ENCODE results near the gene NIFK.
"Not testable (repeated sequence)": the region's sequence is repeated elsewhere in the genome, so short reads cannot be mapped to it uniquely, and the experiment has no call there.

The NIFK gene

DNA sequence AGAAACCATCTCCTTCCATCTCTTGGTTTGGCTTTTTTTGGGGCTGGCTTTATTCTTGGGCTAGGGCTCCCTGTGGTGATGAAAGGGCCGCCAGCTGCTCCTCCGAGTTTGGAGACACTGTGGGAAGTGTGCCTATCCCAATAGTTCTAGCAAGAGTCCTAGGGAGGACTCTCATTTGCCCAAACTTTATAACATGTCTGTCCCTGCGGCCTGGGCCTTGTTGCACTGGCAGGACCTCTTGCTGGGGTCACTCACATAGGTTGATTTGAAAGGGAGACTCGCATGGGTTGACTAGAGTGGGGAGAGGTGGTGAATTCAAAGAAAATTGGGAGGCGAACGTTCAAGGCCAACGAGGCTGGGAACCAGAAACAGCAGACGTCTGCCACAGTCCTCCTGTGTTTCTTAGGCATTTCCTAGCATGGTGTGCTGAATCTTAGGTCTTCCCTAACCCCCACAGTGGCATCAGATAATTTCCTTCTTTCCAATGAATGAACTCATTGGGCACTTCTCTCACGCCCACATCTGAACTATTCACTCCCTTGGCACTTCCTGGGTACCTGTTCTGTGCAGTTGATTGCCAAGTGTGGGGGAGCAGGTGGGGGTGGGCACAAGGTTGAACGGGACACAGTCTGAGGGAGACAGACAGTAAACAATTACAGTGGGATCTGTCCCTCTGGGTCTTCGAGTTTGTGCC is 26.8 kb downstream of the NIFK start:
- Histone ChIP-seq H3K4me1 (ENCODE audit: control insufficient read depth, insufficient read depth, low read length) (no peaks in the 10 kb centered on the region), H3K4me3 (ENCODE audit: insufficient read depth, low read depth, low read length) (no peak overlapping the region), H3K27me3 (ENCODE audit: control insufficient read depth, insufficient read depth, low read length, poor library complexity, severe bottlenecking) (no peaks in the 10 kb centered on the region), H3K9me3 (ENCODE audit: control insufficient read depth, low read length) (no peaks in the 10 kb centered on the region), H3K27ac (ENCODE audit: insufficient read depth, low read depth, low read length, poor library complexity, severe bottlenecking) (no peak overlapping the region), H3K36me3 (ENCODE audit: control insufficient read depth, insufficient read depth, low read length) (no peaks in the 10 kb centered on the region)
- 72 to 74% methylated on average over 11 of the region's 11 CpGs for WGBS, 2 experiments

DNA sequence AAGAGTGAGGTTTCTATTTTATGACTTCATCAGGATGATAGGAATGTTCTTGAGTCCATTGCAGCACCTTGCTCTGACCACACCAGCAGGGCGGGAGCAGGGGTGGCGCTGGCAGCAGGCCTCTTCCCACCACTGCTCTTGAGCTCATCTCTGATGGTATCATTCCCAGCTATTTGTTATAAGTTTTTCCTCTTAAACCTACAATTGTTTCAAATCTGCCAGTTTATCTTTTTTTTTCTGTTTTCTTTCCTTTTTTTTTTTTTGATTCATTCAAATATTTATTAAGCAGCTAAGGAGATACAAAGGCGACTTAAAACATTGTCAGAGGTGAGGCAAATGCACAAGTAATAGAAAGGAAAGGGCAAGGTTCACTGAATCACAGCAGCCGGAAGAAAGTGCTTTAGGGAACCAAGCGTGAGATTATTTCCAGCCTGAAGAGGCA is 28.7 kb downstream of the NIFK start:
- H3K4me3 ChIP-seq (ENCODE audit: insufficient read depth, low read depth, low read length): no peak overlapping the region
- no peaks in the 10 kb centered on the region for H3K9me3 ChIP-seq (ENCODE audit: control insufficient read depth, low read length)
- H3K4me1 ChIP-seq (ENCODE audit: control insufficient read depth, insufficient read depth, low read length): no peaks in the 10 kb centered on the region
- no peaks in the 10 kb centered on the region for H3K27me3 ChIP-seq (ENCODE audit: control insufficient read depth, insufficient read depth, low read length, poor library complexity, severe bottlenecking)
- H3K36me3 ChIP-seq (ENCODE audit: control insufficient read depth, insufficient read depth, low read length): no peaks in the 10 kb centered on the region
- WGBS, 2 experiments: 88 to 90% methylated on average over 5 of the region's 5 CpGs
- no peak overlapping the region for H3K27ac ChIP-seq (ENCODE audit: insufficient read depth, low read depth, low read length, poor library complexity, severe bottlenecking)

DNA sequence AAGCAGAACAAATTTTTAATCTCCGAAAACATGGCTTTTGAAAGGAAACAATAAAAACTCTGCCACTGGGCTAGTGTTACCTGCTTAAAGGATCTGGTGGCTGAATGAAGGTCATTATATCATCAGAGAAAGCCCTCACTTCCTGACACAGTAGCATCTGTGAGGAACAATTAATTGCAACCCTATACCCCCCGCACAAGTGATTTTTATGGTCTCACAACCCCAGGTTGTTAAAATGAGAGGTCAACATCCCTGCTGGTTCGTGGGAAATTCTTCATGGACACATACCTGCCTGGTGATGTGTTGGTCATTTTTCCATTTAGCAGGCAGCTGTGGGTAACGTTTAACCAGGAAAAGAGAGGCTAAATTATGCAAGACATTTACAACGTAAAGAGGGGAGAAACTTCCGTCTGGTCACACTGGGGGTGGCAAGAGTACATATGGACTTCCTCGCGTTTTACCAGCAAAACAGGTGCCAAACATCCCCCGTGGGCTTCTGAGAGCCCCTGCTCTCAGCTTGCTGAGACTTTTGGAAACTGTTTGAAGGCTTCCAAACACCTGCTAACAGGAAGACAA is 29.2 kb downstream of the NIFK start:
- Histone ChIP-seq H3K4me1 (ENCODE audit: control insufficient read depth, insufficient read depth, low read length) (no peaks in the 10 kb centered on the region), H3K9me3 (ENCODE audit: control insufficient read depth, low read length) (no peaks in the 10 kb centered on the region), H3K27ac (ENCODE audit: insufficient read depth, low read depth, low read length, poor library complexity, severe bottlenecking) (no peak overlapping the region), H3K27me3 (ENCODE audit: control insufficient read depth, insufficient read depth, low read length, poor library complexity, severe bottlenecking) (no peaks in the 10 kb centered on the region), H3K36me3 (ENCODE audit: control insufficient read depth, insufficient read depth, low read length) (no peaks in the 10 kb centered on the region), H3K4me3 (ENCODE audit: insufficient read depth, low read depth, low read length) (no peak overlapping the region)
- WGBS, 2 experiments: 82 to 85% methylated on average over 9 of the region's 9 CpGs

DNA sequence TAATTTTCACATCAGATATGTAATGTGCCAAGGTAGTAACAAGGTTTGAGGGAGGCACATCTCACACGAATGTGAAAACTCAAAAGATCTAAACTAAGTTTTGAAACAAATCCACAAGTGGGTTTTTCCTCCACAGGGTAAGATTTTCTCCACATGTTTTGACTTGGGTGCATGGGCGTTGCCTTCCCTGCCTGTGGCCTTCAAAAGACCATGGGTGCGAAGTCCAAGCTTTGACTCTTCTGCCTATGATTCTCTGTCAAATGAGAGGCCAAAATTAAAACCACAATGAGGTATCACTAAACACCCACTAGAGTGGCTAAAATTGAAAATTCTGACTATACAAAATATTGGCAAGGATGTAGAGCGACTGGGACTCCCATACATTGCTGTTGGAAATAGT is 30.7 kb downstream of the NIFK start:
- no peaks in the 10 kb centered on the region for H3K27me3 ChIP-seq (ENCODE audit: control insufficient read depth, insufficient read depth, low read length, poor library complexity, severe bottlenecking)
- no peaks in the 10 kb centered on the region for H3K36me3 ChIP-seq (ENCODE audit: control insufficient read depth, insufficient read depth, low read length)
- H3K27ac ChIP-seq (ENCODE audit: insufficient read depth, low read depth, low read length, poor library complexity, severe bottlenecking): no peak overlapping the region
- WGBS, 2 experiments: 93 to 97% methylated on average over 3 of the region's 4 CpGs
- no peaks in the 10 kb centered on the region for H3K4me1 ChIP-seq (ENCODE audit: control insufficient read depth, insufficient read depth, low read length)
- no peaks in the 10 kb centered on the region for H3K9me3 ChIP-seq (ENCODE audit: control insufficient read depth, low read length)
- H3K4me3 ChIP-seq (ENCODE audit: insufficient read depth, low read depth, low read length): no peak overlapping the region

DNA sequence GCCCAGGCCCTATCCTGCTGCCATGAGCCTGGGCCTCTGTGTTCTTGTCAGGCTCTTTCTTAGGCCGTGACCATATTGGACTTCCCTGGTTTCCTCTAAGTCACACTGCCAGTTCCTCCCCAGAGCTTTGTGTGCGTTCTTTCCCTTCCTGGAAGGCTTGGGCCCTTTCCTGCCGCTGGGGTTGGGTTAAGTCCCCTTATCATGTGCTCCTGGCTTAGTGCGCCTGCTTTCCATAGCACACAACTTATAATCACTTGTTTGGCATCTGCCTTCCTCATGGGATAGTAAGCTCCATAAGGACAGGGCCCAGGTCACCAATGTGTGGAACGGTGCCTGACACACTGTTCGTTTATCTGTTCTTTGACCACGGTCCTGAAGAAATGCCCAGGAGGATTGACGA is 31.3 kb downstream of the NIFK start:
- H3K4me3 ChIP-seq (ENCODE audit: insufficient read depth, low read depth, low read length): no peak overlapping the region
- WGBS, 2 experiments: 93 to 94% methylated on average over 8 of the region's 8 CpGs
- H3K36me3 ChIP-seq (ENCODE audit: control insufficient read depth, insufficient read depth, low read length): no peaks in the 10 kb centered on the region
- H3K27me3 ChIP-seq (ENCODE audit: control insufficient read depth, insufficient read depth, low read length, poor library complexity, severe bottlenecking): no peaks in the 10 kb centered on the region
- no peak overlapping the region for H3K27ac ChIP-seq (ENCODE audit: insufficient read depth, low read depth, low read length, poor library complexity, severe bottlenecking)
- H3K4me1 ChIP-seq (ENCODE audit: control insufficient read depth, insufficient read depth, low read length): no peaks in the 10 kb centered on the region
- no peaks in the 10 kb centered on the region for H3K9me3 ChIP-seq (ENCODE audit: control insufficient read depth, low read length)

DNA sequence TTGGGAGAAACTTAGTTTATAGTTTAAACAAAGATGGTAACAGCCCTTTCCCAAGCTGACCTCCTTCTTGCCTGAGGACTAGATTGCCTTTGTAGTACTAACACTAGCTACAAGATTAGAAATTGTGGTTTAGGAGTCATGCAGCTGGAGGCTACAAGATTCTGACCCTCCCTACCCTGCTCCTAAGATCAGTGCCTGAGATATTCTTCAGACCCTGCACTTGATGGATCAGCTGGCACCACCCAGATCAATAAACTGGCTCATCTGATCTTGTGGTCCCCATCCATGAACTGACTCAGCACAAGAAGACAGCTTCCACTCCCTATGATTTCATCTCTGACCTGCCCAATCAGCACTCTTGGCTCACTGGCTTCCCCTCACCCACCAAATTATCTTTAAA is 34.9 kb downstream of the NIFK start:
- not testable (repeated sequence) for H3K4me1 ChIP-seq (ENCODE audit: control insufficient read depth, insufficient read depth, low read length); H3K27ac ChIP-seq (ENCODE audit: insufficient read depth, low read depth, low read length, poor library complexity, severe bottlenecking); H3K9me3 ChIP-seq (ENCODE audit: control insufficient read depth, low read length); H3K4me3 ChIP-seq (ENCODE audit: insufficient read depth, low read depth, low read length); H3K36me3 ChIP-seq (ENCODE audit: control insufficient read depth, insufficient read depth, low read length); H3K27me3 ChIP-seq (ENCODE audit: control insufficient read depth, insufficient read depth, low read length, poor library complexity, severe bottlenecking)

DNA sequence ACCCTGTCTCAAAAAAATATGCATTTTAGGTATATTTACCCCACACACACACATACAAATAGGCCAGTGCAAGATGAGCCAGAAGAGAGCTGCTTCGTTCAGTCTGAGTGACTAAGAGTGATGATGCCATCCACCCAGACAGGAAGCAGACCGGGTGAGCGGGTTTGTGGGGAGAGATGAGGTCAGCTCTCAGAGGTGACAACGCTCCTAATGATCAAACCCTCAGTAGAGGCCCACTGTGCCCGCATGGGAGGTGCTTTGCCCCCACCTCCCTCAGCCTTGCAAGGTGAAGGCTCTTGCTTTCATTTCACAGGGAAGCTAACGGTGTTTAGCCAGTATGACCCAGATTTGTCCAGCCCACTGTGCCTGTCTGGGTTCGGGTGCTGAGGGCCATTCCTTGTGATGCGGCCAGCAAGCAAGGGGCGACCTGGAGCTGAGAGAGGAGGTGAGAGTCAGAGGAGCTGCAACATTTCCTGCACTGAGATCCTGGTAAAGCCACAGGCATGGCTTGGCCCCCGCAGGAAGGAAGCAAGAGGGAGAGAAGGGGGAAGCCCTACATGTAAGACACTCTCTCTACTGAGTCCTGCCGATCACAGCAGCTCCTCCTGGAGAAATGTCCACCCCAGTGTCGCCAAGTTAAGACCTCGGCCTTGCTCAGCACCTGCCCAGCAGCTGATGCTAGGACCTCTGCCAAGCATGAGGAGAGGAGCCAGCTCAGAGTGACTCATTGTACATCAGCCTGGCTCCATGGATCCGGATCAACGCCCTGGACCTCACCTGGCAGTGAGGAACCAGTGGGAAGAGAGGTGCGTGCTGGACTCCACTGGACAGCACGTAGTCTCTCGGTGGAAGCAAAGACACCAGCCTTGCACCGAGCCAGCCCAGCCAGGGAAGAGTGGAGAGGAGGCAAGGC is 37.0 kb downstream of the NIFK start:
- WGBS, 2 experiments: 94% methylated on average over 19 of the region's 19 CpGs
- H3K27ac ChIP-seq (ENCODE audit: insufficient read depth, low read depth, low read length, poor library complexity, severe bottlenecking): no peak overlapping the region
- no peaks in the 10 kb centered on the region for H3K27me3 ChIP-seq (ENCODE audit: control insufficient read depth, insufficient read depth, low read length, poor library complexity, severe bottlenecking)
- no peak overlapping the region for H3K4me3 ChIP-seq (ENCODE audit: insufficient read depth, low read depth, low read length)
- no peaks in the 10 kb centered on the region for H3K9me3 ChIP-seq (ENCODE audit: control insufficient read depth, low read length)
- no peaks in the 10 kb centered on the region for H3K36me3 ChIP-seq (ENCODE audit: control insufficient read depth, insufficient read depth, low read length)
- no peaks in the 10 kb centered on the region for H3K4me1 ChIP-seq (ENCODE audit: control insufficient read depth, insufficient read depth, low read length)

DNA sequence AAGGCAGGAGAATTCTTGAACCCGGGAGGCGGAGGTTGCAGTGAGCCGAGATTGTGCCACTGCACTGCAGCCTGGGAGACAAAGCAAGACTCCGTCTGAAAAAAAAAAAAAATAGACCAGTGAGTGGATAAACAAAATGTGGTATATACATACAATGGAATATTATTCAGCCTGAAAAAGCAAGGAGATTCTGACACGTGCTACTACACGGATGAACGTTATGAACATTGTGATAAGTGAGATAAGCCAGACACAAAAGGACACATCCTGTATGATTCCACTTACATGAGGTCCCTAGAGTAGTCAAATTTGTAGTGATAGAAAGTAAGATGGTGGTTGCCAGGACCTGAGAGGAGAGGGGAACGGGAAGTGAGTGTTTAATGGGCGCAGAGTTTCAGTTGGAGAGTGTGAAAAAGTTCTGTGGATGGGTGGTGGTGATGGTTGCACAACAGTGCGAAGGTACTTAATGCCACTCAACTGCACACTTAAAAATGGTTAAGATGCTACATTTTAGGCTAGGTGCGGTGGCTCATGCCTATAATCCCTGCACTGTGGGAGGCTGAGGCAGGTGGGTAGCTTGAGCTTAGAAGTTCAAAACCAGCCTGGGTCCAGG is 38.3 kb downstream of the NIFK start:
- Histone ChIP-seq H3K4me1 (ENCODE audit: control insufficient read depth, insufficient read depth, low read length) (no peaks in the 10 kb centered on the region), H3K27ac (ENCODE audit: insufficient read depth, low read depth, low read length, poor library complexity, severe bottlenecking) (no peak overlapping the region), H3K9me3 (ENCODE audit: control insufficient read depth, low read length) (no peaks in the 10 kb centered on the region), H3K27me3 (ENCODE audit: control insufficient read depth, insufficient read depth, low read length, poor library complexity, severe bottlenecking) (no peaks in the 10 kb centered on the region), H3K36me3 (ENCODE audit: control insufficient read depth, insufficient read depth, low read length) (no peaks in the 10 kb centered on the region), H3K4me3 (ENCODE audit: insufficient read depth, low read depth, low read length) (no peak overlapping the region)
- WGBS, 2 experiments: 92 to 94% methylated on average over 11 of the region's 11 CpGs

DNA sequence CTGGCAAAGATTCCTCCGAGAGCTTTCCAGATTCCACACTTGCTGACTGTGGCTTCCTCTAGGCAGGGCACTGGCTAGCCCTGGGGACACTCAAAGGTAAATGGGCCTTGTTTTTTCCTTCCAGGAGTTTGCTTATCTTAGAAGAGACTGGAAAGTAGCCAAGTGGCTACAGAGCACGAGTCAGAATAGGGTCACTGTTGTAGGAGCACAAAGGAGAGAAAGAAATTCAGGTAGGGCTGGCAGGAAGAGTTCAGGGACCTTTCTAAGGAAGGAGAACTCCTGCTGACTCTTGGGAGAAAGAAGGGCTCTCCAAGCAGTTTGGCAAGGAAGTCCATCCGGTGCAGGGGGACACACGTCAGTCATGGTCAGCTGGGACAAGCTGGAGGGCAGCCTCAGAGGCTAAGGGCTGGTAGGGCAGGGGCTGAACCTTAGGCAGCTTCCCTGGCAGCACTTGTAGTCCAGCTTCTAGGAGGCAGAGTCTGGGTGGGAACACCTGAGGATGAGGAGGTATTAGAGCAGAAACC is 39.5 kb downstream of the NIFK start:
- H3K27ac ChIP-seq (ENCODE audit: insufficient read depth, low read depth, low read length, poor library complexity, severe bottlenecking): no peak overlapping the region
- 57 to 58% methylated on average over 4 of the region's 4 CpGs for WGBS, 2 experiments
- H3K4me3 ChIP-seq (ENCODE audit: insufficient read depth, low read depth, low read length): no peak overlapping the region
- no peaks in the 10 kb centered on the region for H3K27me3 ChIP-seq (ENCODE audit: control insufficient read depth, insufficient read depth, low read length, poor library complexity, severe bottlenecking)
- no peaks in the 10 kb centered on the region for H3K36me3 ChIP-seq (ENCODE audit: control insufficient read depth, insufficient read depth, low read length)
- H3K9me3 ChIP-seq (ENCODE audit: control insufficient read depth, low read length): no peaks in the 10 kb centered on the region
- H3K4me1 ChIP-seq (ENCODE audit: control insufficient read depth, insufficient read depth, low read length): no peaks in the 10 kb centered on the region

Data from ectodermal cell (in vitro differentiated cells).